Posterior vena cava (tissue), 2 donors: ENCODE data around the gene NIFK. TPM values are rescaled to one million over a fixed set of nuclear protein-coding genes. Genes with fewer than 3 reads are reported as not detected.

Experiments used
- total RNA-seq, 2 donors: library from RNA; stranded (reverse); fragmentation: NEBNext Ultra II Directional; extraction: Animal tissue kit (Norgen Biotek cat#: 25700); gene quantifications; one replicate each; pipeline ENCODE4 v1.2.1, GENCODE V29; 2021
- donor health status: DM: yes; HTN: yes; CAD: no.
- donor health status: DM: yes; HTN: yes; CAD: no.

The NIFK gene
- total RNA-seq, 2 donors from 2014 or later = 32.1 to 45.8 TPM

Other genes with a start within 250 kb of the NIFK start
- not detected for gene RNU4ATAC, start 206.0 kb downstream of the NIFK start, total RNA-seq
- gene CLASP1, start 87.4 kb downstream of the NIFK start, total RNA-seq = 10 to 100 TPM; 50.4 to 55.8 TPM
- 10 to 100 TPM; 43.8 to 49.5 TPM for gene TSN, start 18.8 kb upstream of the NIFK start, total RNA-seq